Vagina (tissue), 2 donors: Measurements from ENCODE around the gene CREG1.
"Not testable (repeated sequence)": the region's sequence is repeated elsewhere in the genome, so short reads cannot be mapped to it uniquely, and the experiment has no call there.

Experiments
- POLR2A ChIP-seq, 2 donors: fragments of 450-650 bp; IDR thresholded peaks; one replicate each; pipeline ENCODE4 v1.6.1; 2017; ENCODE audit warnings: antibody characterized with exemption in 2 of 2, mild to moderate bottlenecking in 2 of 2, moderate library complexity in 2 of 2
- POLR2AphosphoS5 ChIP-seq, 2 donors: sonication (generic); formaldehyde crosslinking; IDR thresholded peaks; one replicate each; pipeline ENCODE4 v1.9.0; 2017; ENCODE audit warnings: antibody characterized with exemption in 2 of 2, mild to moderate bottlenecking in 2 of 2, low read depth in 1 of 2; ENCODE audit not compliant: insufficient read depth in 1 of 2
- TF ChIP-seq, protein P1 (sequence below), 3 experiments: fragments of 450-650 bp in 2 of 3; fragments of 200-600 bp in 1 of 3; sonication (generic) in 1 of 3; IDR thresholded peaks; one replicate each; pipeline ENCODE4 v1.5.1; 2017 to 2019; ENCODE audit warnings: antibody characterized with exemption in 3 of 3, mild to moderate bottlenecking in 2 of 3, moderate library complexity in 2 of 3

DNA sequence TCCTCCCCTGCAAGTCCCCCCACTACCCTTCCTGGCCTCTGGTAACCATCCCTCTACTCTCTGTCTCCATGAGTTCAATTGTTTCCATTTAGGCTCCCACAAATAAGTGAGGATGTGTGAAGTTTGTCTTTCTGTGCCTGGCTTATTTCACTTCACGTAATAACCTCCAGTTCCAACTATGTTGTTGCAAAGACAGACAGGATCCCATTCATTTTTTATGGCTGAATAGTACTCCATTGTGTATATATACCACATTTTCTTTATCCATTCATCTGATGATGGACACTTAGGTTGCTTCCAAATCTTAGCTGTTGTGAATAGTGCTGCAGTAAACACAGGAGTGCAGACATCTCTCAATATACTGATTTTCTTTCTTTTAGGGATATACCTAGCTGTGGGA, 1.5 kb upstream of the CREG1 start:
- TF ChIP-seq POLR2A (IDR thresholded peaks at IDR 0.05); POLR2AphosphoS5 (IDR thresholded peaks at IDR 0.05; ENCODE audit: insufficient read depth in 1 of 2, low read depth in 1 of 2): not testable (repeated sequence)
- TF ChIP-seq, protein P1, sequence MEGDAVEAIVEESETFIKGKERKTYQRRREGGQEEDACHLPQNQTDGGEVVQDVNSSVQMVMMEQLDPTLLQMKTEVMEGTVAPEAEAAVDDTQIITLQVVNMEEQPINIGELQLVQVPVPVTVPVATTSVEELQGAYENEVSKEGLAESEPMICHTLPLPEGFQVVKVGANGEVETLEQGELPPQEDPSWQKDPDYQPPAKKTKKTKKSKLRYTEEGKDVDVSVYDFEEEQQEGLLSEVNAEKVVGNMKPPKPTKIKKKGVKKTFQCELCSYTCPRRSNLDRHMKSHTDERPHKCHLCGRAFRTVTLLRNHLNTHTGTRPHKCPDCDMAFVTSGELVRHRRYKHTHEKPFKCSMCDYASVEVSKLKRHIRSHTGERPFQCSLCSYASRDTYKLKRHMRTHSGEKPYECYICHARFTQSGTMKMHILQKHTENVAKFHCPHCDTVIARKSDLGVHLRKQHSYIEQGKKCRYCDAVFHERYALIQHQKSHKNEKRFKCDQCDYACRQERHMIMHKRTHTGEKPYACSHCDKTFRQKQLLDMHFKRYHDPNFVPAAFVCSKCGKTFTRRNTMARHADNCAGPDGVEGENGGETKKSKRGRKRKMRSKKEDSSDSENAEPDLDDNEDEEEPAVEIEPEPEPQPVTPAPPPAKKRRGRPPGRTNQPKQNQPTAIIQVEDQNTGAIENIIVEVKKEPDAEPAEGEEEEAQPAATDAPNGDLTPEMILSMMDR (IDR thresholded peaks at IDR 0.05) = not testable (repeated sequence)
